Fibroblast of the conjunctiva (primary cell): ENCODE data around the gene RPS2.
A peak's percentile ranks its signal among the peaks of the same experiment; 100 is the strongest.

Experiments used
- DNase-seq: peaks from one replicate; pipeline ENCODE4 v3.0.0-alpha.2; 2010; ENCODE audit warnings: low read depth

Gene RPS2

GRCh38 chr16:1998852-1999801 lies 34.5 kb upstream of the RPS2 start:
- DNase-seq: no peak

- DNase-seq: no peak
These were observed 33.8 kb upstream of the RPS2 start for GRCh38 chr16:1998360-1998835.

- DNase-seq: no peak
These were observed 33.1 kb upstream of the RPS2 start for GRCh38 chr16:1997494-1998359.

GRCh38 chr16:1993731-1994131 lies 29.1 kb upstream of the RPS2 start:
- DNase-seq: no peak

- no peak for DNase-seq
These were observed 28.2 kb upstream of the RPS2 start for GRCh38 chr16:1992704-1993317.

- peak; percentile 84 for DNase-seq
These were observed 27.5 kb upstream of the RPS2 start for GRCh38 chr16:1991948-1992703.

GRCh38 chr16:1991588-1991947 lies 26.9 kb upstream of the RPS2 start:
- DNase-seq: no peak

- no peak for DNase-seq
These were observed 26.5 kb upstream of the RPS2 start for GRCh38 chr16:1991135-1991551.

- DNase-seq: no peak
These were observed 25.9 kb upstream of the RPS2 start for GRCh38 chr16:1990351-1991134.

GRCh38 chr16:1990101-1990350 lies 25.4 kb upstream of the RPS2 start:
- no peak for DNase-seq

- no peak for DNase-seq
These were observed 24.8 kb upstream of the RPS2 start, which contains the start of gene SYNGR3 for GRCh38 chr16:1989209-1990100. Gene SYNGR3 (plus strand): TSS chr16:1989970. CDS start chr16:1990103, 133 bp downstream.

- no peak for DNase-seq
These were observed 22.6 kb upstream of the RPS2 start for GRCh38 chr16:1987198-1987597.

- no peak for DNase-seq
These were observed 21.0 kb upstream of the RPS2 start for GRCh38 chr16:1985466-1986150.

- no peak for DNase-seq
These were observed 20.0 kb upstream of the RPS2 start for GRCh38 chr16:1984347-1985225.

- peak; percentile 86 for DNase-seq
These were observed 19.1 kb upstream of the RPS2 start, which contains the start of gene GFER for GRCh38 chr16:1983544-1984346. Gene GFER (plus strand): TSS chr16:1984193. CDS start chr16:1984219, 26 bp downstream.

GRCh38 chr16:1982991-1983543 lies 18.4 kb upstream of the RPS2 start:
- no peak for DNase-seq

GRCh38 chr16:1982013-1982433 lies 17.4 kb upstream of the RPS2 start:
- DNase-seq: no peak
